ENCODE results near the gene MYLIP. TPM values are rescaled to one million over a fixed set of nuclear protein-coding genes. Genes with fewer than 3 reads are reported as not detected.

Gene MYLIP
- total and polyA plus RNA-seq, 2 of the 13 experiments (the other 11 are each of a cell fraction or from before 2014, with no cell fraction given), result 3.4 to 10.8 TPM

DNA sequence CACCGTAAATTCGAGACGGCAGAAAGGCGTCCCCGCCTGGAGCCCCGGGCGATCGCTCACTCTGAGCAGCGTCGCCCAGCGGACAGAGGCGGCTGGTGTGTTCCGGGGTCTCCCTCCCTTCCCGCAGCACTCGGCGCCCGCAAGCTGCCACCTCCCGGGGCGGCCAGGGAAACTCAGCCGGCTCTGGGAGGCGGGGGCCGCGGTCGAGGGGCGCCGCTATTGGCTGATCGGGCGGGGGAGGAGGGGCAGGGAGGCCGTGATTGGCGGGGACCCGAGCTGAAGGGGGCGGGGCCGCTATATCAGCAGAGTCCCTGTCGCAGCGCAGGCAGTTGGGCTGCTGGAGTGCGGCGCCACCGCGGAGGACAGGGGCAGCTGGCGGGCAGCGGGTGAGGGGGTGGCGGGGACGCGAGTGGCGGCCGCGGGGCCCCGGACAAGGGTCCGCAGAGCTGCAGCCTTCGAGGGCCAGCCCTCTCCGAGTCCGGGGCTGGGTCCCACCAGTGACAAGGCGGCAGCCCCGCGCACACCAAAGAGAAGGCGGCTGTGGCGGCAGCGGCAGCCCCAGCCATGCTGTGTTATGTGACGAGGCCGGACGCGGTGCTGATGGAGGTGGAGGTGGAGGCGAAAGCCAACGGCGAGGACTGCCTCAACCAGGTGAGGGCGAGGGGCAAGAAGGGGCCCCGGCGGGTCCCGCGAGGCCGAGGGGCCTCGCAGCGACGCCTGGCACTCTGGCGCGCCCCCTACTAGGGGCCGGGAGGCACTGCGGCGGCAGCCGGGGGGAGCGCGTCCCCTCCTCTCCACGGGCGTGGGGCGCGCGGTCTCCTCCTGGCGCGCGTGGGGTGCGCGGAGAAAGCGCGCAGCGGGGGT, at the start of gene MYLIP (continued):
- TF ChIP-seq ZBTB14 (CRISPR knock-in tag; IDR thresholded peaks at IDR 0.05), result peak; percentile 54; the same call in 1 of the 2 replicates
- TF ChIP-seq SRSF1 (optimal IDR thresholded peaks at IDR 0.05; ENCODE audit: low read depth, low read length), result no peak
- TF ChIP-seq, protein P1, sequence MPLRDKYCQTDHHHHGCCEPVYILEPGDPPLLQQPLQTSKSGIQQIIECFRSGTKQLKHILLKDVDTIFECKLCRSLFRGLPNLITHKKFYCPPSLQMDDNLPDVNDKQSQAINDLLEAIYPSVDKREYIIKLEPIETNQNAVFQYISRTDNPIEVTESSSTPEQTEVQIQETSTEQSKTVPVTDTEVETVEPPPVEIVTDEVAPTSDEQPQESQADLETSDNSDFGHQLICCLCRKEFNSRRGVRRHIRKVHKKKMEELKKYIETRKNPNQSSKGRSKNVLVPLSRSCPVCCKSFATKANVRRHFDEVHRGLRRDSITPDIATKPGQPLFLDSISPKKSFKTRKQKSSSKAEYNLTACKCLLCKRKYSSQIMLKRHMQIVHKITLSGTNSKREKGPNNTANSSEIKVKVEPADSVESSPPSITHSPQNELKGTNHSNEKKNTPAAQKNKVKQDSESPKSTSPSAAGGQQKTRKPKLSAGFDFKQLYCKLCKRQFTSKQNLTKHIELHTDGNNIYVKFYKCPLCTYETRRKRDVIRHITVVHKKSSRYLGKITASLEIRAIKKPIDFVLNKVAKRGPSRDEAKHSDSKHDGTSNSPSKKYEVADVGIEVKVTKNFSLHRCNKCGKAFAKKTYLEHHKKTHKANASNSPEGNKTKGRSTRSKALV (CRISPR knock-in tag; IDR thresholded peaks at IDR 0.05), result peak; percentile 84; the same call in 1 of the 2 replicates
- TF ChIP-seq HNRNPK (IDR thresholded peaks at IDR 0.05; ENCODE audit: low read depth, low read length, poor library complexity, severe bottlenecking), result peak; percentile 90
- TF ChIP-seq RFX3 (CRISPR knock-in tag; IDR thresholded peaks at IDR 0.05), result 0 out of 2 replicates have a peak, but pooled peaks have one; percentile 28
- no peak for TF ChIP-seq ZNF775 (CRISPR knock-in tag; IDR thresholded peaks at IDR 0.05; ENCODE audit: borderline replicate concordance)
- TF ChIP-seq HDAC2 (CRISPR knock-in tag; IDR thresholded peaks at IDR 0.05), result no peak; the same call in none of the 2 replicates
- TF ChIP-seq ZGPAT (CRISPR knock-in tag; IDR thresholded peaks at IDR 0.05), result peak; percentile 96
- TF ChIP-seq RORA (CRISPR knock-in tag; IDR thresholded peaks at IDR 0.05), result no peak
- no peak for TF ChIP-seq FIP1L1 (IDR thresholded peaks at IDR 0.05; ENCODE audit: borderline replicate concordance, insufficient read depth, low read depth, low read length)
- TF ChIP-seq, protein P2, sequence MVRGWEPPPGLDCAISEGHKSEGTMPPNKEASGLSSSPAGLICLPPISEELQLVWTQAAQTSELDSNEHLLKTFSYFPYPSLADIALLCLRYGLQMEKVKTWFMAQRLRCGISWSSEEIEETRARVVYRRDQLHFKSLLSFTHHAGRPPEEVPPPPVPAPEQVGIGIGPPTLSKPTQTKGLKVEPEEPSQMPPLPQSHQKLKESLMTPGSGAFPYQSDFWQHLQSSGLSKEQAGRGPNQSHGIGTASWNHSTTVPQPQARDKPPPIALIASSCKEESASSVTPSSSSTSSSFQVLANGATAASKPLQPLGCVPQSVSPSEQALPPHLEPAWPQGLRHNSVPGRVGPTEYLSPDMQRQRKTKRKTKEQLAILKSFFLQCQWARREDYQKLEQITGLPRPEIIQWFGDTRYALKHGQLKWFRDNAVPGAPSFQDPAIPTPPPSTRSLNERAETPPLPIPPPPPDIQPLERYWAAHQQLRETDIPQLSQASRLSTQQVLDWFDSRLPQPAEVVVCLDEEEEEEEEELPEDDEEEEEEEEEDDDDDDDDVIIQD (CRISPR knock-in tag; IDR thresholded peaks at IDR 0.05; ENCODE audit: low read depth), result peak; percentile 79
- TF ChIP-seq CENPX (CRISPR knock-in tag; IDR thresholded peaks at IDR 0.05), result no peak
- peak; percentile 58; the same call in 1 of the 2 replicates for TF ChIP-seq MTF1 (CRISPR knock-in tag; IDR thresholded peaks at IDR 0.05)
- peak; percentile 96 for TF ChIP-seq NCOA1 (CRISPR knock-in tag; IDR thresholded peaks at IDR 0.05)
- no peak for TF ChIP-seq HNF4A (CRISPR knock-in tag; IDR thresholded peaks at IDR 0.05)
- TF ChIP-seq HIC2 (CRISPR knock-in tag; IDR thresholded peaks at IDR 0.05; ENCODE audit: low read depth), result peak; percentile 45; the same call in 1 of the 2 replicates
- peak; percentile 81; the same call in 1 of the 2 replicates for TF ChIP-seq DNMT1 (CRISPR knock-in tag; IDR thresholded peaks at IDR 0.05)
